ENCODE data around the gene GALNT2. TPM values are rescaled to one million over a fixed set of nuclear protein-coding genes. Genes with fewer than 3 reads are reported as not detected.
A peak's percentile ranks its signal among the peaks of the same experiment; 100 is the strongest.

Gene GALNT2
- total and polyA plus RNA-seq, 10 of the 15 experiments (the other 5 are each of a cell fraction or from before 2014, with no cell fraction given) = 0.52 to 27.7 (median 16.3) TPM

DNA sequence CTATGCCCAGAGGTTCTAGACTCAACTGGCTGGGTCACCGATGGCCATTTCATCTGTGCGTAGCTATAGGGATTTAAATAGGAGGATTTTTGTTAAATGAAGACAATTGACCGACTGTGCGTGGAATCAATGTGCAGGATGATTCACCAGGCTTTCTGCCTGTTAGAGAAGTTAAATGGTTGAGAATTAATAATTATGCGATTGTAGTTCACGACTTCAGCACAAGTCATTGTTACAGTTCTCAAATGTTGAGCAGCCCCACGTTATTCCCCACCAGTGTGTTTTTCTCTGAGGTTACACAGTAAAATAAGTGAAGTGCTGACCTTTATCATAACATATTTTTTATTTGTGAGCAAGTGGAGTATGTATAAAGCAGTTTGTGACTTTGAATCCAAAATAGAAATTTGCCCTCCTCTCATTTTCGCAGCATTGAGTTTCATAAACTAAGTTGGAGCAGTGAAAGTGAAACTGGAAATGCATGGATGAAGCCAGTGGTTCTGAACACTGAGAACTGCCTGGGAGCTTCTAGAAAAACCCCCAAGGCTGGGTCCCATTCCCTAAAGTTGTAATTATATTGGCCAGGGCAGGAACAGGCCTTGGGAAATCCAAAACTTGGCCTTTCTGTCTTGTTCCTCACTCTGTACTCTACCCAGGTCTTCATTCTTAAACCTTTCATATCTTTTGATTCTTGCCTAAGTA is 102.6 kb downstream of the GALNT2 start (continued):
- TF ChIP-seq ETV6 (conservative IDR thresholded peaks at IDR 0.05 in 1 of 2, IDR thresholded peaks at IDR 0.05 in 1 of 2; ENCODE audit: borderline replicate concordance in 1 of 2, low read depth in 1 of 2) (no peak), PAX5 (IDR thresholded peaks at IDR 0.05; ENCODE audit: borderline replicate concordance, low read depth, low read length) (0 out of 2 replicates have a peak, but pooled peaks have one; percentile 33), MTA3 (IDR thresholded peaks at IDR 0.05; ENCODE audit: borderline replicate concordance, low read length) (no peak), ZNF622 (IDR thresholded peaks at IDR 0.05) (no peak), RCOR1 (conservative IDR thresholded peaks at IDR 0.05; ENCODE audit: low read depth, low read length) (no peak), E4F1 (IDR thresholded peaks at IDR 0.05; ENCODE audit: borderline replicate concordance, partially characterized antibody) (no peak), RAD21 (IDR thresholded peaks at IDR 0.05; ENCODE audit: insufficient read depth, low read depth, low read length) (0 out of 2 replicates have a peak, but pooled peaks have one; percentile 6), ZBED1 (IDR thresholded peaks at IDR 0.05; ENCODE audit: borderline replicate concordance) (no peak), EP300 (IDR thresholded peaks at IDR 0.05; ENCODE audit: borderline replicate concordance in 1 of 2, control insufficient read depth in 1 of 2, low read depth in 2 of 2, low read length in 2 of 2) (peak; percentile 47 to 65; a peak in 3 of 4 replicates), MYB (IDR thresholded peaks at IDR 0.05; ENCODE audit: borderline replicate concordance, low read depth, low read length) (no peak), GATAD2B (conservative IDR thresholded peaks at IDR 0.05; ENCODE audit: low read depth) (peak; percentile 51; the same call in 1 of the 2 replicates), CUX1 (IDR thresholded peaks at IDR 0.05; ENCODE audit: insufficient replicate concordance, low read depth, low read length) (no peak), WRNIP1 (IDR thresholded peaks at IDR 0.05; ENCODE audit: borderline replicate concordance, low read depth, low read length) (no peak), POLR2AphosphoS2 (IDR thresholded peaks at IDR 0.05; ENCODE audit: low read depth, low read length) (no peak), TAF1 (IDR thresholded peaks at IDR 0.05; ENCODE audit: borderline replicate concordance, low read depth, low read length) (no peak), POU2F2 (IDR thresholded peaks at IDR 0.05; ENCODE audit: borderline replicate concordance, low read depth, low read length) (no peak; the same call in 2 of the 3 replicates), CHD4 (IDR thresholded peaks at IDR 0.05) (no peak), ASH2L (IDR thresholded peaks at IDR 0.05; ENCODE audit: borderline replicate concordance, low read depth) (no peak), NR2C2 (IDR thresholded peaks at IDR 0.05; ENCODE audit: borderline replicate concordance, control insufficient read depth, insufficient read length, low read depth) (no peak), DPF2 (IDR thresholded peaks at IDR 0.05) (peak; percentile 74), NFIC (IDR thresholded peaks at IDR 0.05; ENCODE audit: low read depth, low read length) (peak; percentile 41; the same call in 1 of the 2 replicates), EZH2 (IDR thresholded peaks at IDR 0.05; ENCODE audit: borderline replicate concordance, control insufficient read depth, low read depth, low read length) (no peak)
